Activated T-cell treated with anti-CD3 and anti-CD28 coated beads for 48 hours (primary cell): ENCODE data around the gene PTPN14.

Experiments
- DNase-seq: peaks from one replicate; pipeline ENCODE4 v3.0.0-alpha.2; 2020; ENCODE audit warnings: low read depth

Gene PTPN14

DNA sequence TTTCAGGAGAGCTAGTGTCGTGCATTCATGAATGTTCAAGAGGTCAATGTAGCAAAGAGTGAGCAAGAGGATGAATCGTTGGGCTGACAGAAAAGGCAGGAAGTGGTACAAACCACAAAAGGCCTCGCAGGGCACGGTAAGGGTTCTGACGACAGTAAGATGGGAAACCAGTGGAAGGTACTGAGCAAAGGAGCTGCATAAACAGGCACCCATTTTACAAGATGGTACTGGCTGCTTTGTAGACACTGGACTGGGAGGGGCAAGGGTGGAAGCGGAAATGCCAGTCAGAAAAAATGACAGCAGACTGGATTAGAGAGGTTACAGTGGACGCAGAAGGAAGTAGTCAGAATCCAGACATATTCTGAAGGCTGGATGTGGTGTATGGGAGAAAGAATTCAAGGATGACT, 123.5 kb downstream of the PTPN14 start:
- DNase-seq: peak; percentile 41

DNA sequence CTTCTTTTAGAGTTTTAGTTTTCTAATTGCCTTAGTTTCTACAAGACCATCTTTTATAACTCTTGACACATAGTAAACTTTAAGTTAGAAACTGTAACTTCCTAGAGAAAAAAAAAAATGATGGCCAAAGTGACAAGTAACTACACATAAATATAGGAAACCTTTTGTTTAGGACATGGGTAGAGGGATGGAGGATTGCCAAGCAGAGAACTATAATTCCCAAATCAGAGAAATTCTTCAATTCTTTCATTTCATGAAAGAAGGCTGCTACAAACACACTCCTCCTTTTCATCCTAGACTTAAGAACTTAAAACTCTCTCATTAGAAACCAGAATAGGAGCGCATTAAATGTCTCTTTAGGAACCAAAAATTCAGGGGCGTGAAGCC, 125.0 kb downstream of the PTPN14 start:
- no peak for DNase-seq

DNA sequence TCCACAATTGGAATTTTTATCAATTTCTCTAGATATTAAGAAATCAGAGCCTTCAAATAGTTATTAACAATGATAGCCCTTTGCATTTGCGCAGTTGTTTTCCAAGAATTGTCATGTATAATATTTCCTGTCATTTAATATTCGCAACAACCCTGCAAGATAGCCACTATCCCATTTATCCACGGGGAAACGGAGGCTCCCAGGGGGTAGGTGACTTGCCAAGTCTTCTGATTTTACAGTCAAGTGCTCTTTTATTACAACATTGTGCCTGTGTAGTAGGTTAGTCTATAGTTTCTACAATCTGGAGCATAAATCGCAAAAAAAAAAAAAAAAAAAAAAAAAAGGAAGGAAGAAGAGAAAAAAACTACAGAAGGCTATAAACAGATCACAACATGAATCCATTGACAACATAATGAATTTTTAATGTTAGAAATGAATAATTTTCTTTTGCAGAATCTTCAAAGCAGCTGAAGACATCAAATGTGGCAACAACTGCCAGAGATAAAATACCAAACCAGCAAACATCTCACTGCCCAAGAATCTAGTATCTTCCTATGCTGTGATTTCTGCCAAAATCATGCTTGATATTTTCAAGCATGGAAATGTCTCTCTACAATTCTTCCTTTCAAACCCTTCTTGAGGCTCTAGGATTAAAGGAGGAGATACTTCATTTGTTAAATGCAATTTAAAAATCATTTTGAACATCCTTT, 125.5 kb downstream of the PTPN14 start:
- no peak for DNase-seq

DNA sequence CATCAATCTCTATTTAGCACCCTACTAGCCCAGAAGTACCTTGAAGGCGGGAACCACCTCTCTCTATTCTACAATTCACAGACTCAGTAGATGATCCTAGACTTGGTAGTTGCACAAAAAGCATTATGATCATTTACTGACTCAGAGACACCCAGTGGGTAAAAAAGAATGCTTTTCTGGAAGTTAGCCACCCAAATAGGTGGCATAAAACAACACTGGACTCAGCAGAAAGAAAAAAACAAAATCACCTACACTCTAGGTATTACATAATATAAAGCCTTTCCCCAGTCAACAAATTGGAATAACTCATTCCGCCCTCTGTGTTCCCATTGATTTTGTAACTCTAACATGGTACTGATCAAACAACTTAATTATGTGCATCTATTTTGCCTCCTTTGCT, 126.3 kb downstream of the PTPN14 start:
- no peak for DNase-seq

DNA sequence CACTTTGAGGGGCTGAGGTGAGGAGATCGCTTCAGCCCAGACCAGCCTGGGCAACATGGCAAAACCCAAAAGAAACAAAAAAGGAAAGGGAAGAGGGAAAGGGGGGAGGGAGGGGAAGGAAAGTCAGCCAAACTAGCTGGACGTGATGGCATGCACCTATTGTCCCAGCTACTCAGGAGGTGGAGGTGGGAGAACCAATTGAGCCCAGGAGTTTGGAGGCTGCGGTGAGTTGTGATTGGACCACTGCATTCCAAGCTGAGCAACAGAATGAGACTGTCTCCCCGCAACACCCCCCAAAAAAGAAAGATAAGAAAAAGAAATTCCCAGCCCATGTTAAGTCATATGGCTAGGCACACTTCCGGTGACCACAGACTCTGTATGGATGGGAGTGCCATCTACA, 128.4 kb downstream of the PTPN14 start:
- DNase-seq: no peak

DNA sequence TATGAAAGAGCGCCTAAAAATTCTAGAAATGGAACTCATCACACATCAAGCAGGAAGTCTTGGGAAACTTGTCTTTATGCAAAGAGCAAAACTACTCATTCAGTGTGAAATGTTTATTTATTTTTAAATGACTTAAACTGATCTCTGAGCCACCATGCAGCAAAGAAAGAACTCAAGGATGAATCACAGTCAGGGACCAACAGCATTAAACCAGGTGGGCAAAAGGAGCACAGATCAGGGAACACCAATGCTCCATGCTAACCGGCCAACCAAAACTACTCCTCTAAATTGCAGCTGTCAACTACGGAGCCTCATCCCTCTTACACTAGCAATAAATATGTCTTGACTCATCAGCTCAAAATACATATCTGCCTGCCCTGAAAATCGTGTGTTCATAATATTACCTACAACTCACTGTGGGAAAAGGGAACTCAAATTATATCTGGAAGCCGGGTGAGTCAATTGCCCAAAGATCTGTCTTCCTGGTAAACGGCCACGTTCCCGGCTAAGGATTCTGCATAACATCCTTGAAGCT, 129.2 kb downstream of the PTPN14 start:
- DNase-seq: no peak

DNA sequence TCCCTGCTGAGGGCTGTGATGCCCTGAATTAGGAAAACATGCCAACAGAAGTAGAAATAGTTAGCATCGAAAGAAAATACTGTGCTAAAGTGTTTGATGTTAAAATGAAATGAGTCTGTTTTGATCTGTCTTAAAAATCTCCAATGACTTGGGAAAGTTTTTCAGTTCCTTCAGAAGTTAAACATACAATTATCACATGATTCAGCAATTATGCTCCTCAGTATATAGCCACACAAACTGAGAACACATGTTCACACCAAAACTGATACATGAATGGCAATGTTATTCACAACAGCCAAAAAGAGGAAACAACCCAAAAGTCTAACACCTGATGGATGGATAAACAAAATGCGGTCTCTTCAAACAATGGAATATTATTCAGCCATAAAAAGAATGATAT, 130.6 kb downstream of the PTPN14 start:
- no peak for DNase-seq

DNA sequence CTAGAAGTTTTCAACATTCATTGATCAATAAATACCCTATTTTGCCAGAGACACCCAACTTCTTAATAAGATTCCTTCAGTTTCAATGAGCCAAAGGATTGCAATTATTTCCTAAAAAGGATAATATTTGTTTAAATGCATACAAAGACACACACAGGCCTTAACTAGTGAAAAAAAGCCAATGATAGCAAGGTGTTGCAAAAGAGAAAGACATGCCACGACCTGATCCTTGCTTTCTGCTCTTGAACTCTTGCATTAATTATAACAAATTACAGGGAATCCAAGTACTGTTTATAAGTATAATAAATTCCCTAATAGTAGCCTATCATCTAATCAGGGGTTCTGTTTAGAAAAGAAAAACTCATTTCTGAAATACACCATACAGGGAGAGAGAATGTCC, 131.1 kb downstream of the PTPN14 start:
- DNase-seq: no peak

DNA sequence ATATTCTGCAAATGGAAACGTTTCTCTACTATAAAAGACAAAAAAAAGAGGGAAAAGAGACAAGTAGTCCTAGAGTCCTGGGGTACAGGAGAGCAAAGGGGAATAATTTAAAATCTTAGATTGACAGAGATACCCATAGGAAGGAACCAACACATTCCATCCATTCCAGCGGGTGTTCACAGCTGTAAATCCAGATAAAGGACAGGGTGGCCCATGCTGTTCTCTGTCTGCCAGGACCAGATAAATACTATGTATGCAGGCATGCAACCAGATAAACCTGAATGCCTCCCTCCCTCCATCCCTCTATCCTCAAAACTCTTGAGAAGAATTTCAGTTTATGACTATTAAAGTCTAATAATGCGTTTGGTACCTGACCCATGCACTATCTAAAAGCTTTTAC, 131.8 kb downstream of the PTPN14 start:
- DNase-seq: no peak

DNA sequence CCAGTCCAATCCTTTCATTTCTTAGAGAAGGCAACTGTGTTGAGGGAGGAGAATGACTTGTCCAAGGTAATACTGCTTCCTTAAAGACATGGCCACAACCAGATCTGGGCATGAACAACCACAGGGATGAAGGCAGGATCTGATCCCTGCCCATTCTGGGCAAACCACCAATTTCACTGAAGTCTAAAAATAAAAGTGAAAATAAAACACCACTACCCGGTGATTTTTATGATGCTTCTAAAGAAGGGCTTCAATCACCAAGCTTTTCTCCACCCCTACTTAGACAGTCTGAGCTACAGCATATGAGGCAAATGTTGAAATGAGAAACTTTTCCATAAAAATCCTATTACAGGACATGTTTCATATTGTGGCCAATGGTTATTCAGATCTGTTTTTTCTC, 133.0 kb downstream of the PTPN14 start:
- no peak for DNase-seq

DNA sequence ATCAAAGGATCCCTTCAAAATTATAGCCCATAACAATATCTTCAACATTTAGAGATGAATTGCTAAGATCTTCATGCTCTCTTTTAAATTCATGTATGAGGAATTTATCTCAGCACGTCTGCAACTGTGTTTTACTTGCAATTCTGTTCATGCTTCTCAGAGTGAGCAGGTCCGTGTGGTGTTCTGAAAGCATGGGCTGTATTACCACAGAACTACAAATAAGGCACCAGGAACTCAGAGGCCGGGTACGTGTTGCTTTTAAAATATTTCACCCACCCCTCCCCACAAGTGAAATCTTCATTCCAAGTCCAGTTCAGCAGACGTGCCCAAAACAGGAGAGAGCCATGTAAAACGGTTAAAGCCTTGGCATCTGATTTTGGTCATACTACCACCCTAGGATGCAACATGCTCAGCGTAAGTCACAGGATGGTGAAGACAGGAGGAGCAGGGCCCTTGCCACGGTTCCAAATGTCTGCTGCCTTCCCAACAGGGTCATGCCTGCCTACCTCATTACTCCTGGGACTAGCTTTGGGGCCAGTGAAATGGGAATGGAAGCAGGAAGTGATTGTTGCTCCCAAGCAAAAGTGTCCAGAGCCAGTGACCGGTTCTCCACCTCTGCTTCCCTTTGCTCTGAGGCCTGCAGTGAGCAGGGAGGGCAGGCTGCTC, 133.7 kb downstream of the PTPN14 start:
- DNase-seq: no peak

DNA sequence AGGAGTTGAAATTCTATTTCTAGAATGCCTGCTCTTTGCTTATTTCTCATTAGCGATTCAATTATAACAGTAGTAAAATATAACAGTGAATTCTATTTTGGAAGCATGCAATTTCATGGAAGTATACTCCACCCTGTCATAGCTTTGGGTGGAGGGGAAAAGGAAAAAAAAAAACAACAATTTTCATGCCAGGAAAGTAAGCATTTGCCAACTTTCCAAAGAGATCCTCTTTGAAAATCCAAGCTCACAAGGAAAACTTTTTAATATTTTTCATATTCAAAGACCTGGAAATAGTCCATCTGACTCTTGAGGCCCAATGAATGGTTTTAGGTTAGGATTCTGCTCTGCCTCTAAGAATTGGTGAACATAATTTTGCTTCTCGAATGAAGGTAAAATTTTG, 134.5 kb downstream of the PTPN14 start:
- no peak for DNase-seq

DNA sequence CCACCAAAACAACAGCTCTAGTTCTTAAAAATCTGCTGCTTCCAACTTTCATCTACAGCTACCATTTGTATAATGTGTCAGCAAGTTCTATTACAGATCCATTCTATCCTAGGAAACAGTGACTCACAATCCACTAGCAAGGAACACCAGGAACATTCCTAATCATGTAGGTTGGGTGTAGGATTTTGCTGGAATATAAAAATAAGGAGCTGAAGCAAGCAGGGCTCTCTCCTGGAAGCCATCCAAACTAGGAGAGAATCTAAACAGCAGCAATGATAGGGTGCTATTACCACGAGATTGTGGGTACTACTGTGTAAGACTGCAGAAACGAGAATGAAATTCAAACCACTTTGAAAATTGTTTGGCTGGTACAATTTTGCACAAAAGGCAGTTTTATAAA, 135.0 kb downstream of the PTPN14 start:
- DNase-seq: no peak

DNA sequence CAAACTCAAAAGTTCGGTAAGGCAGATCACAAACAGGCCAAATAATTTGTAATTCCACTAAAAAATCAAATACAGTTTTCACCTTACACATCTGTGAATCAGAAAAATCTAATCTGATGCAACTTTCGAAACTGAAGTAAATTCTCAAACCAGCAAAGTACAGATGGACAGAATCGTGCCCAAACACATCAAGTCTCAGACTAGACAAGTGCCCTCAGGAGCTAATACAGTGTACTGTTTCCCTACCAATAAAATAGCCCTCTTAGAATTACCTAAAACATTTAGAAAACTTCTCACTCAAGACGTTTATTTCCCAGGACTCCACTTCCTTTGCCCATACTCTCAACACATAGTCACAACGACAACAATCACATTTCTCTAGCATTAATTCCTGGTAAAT, 136.3 kb downstream of the PTPN14 start:
- no peak for DNase-seq

DNA sequence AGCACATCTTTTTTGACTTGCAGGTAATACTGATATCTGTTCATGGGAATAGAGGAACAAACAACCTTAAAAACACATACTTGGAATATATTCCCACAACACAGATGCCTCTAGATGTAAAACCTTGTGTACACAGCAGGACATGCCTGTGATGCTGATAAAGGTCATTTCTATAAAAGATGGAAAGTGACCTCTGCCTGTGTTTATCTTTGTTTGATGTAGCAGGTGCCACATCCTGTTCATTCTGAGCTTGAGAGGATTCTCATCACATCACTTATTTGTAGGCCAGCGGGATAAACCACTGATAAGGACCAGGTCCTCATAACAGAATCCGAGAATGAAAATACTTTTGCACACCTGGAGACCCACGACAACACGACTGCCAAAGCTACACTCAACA, 136.7 kb downstream of the PTPN14 start:
- DNase-seq: no peak

DNA sequence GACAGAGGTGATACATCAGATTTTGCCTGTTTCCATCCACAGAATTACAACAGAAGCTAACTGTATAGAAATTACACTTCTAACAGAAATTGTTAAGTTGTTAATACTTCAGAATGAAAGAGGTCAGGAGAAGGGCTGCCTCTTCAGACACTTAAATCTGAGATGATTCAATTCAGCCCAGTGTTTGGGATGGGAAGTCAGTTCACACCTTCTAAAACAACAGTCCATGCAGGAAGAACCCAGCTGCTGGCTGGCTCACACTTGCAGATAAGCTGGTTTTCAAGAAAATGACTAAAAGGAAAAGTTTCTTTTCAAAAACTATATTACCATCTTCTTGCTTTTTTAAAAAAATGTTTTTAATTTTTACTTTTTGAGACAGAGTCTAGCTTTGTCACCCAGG, 138.1 kb downstream of the PTPN14 start:
- DNase-seq: no peak

DNA sequence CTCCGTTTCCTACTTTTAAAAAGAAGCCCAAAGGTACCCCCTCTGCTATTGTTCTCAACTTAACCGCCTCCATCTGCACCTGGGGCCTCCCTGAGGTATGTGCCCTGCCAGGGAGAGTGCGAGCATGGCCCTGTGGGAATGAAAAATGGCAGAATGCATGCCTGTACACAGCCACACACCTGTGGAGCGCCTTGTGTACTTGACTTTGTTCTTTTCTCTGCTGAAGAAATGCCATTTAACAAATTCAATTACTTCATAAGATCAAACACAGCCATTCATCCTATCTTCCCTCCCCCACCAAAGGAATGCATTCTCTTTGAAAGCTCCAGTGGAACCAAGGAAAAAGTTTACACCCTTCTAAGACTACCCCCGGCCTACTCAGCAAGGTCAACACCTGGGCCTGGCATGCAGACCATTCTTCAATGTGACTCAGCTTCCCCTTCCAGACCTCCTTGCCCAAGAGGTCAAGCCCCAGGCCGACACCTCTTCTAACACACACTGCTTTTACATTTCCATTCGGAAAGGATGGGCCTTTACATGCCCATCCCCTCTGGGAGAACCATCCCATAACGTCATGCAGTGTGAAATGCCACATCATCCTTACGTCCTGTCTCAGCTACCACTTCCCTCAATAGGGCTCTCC, 146.7 kb downstream of the PTPN14 start:
- no peak for DNase-seq

DNA sequence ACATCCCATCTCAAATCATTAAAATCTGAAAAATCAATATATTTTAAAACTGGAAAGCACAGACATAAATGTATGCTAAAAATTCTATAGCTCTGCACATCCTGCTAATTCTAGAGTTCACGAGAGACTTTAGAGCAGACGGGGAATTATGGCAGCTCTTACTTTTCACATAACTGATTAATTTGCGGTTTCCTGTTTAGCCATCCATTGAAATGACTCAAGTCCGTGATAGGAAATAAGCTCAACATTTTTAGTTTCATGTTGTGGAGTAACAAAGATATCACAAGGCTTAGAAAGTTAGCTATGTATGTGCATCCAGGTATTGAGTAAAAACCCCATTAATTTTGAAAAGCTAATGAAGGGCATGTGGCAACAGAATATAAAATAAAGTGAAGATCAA, 147.2 kb downstream of the PTPN14 start:
- no peak for DNase-seq

DNA sequence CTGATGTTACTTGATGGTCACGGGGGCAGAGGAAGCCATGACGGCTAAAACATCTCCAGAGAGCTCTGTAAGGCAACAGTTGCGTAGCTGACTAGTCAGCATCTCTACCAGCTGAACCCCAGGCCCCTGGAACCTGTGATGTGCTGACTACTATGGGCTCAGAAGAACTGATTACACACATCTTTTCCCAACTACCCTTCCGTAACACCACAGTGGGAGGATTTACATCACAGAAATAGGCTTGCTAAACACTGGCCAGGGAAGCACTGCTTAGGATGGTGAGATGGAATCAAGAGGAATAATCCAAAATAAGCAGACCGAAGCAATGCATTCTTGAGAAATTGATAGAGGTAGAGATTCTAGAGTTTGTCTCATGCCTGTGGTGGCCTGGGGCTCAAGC, 148.0 kb downstream of the PTPN14 start:
- DNase-seq: no peak

DNA sequence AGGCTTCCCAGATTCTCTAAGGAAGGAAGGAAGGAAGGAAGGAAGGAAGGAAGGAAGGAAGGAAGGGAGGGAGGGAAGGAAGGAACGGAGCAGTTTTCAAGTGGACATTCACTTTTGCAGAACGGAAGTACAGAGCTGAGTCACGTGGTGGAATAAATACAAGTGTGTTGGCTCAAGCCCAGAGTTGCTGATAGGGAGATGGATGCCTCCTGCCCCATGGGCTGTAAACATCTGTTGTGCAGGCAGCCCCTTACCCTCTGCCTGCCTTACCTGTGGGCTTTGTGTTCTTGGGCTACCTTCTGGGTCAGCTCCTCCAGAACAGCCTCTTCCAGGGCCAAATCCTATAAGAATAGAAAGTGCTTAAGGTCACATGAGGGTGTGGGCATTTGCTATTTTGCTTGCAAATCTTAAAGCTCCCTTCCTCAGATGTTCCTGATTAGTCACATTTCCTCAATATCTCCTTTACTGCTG, 148.8 kb downstream of the PTPN14 start:
- no peak for DNase-seq

DNA sequence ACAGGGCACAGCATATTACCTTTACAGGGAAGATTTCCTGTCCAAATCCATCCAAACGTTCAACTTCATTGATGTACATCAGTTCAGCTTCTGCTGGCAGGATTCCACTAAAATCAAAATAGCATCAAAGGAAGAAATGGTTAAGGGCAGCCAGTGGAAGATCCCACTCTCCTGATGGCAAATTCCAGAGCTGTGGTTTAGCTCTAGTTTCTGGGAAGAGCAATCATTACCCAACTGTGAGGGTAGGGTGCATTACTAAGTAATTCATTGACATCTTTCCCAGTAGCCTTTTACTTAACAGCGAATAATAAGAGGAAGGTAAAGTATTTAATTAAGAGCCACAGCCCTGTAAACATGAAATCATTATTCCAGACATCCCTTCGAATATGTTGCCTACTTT, 149.7 kb downstream of the PTPN14 start:
- no peak for DNase-seq

DNA sequence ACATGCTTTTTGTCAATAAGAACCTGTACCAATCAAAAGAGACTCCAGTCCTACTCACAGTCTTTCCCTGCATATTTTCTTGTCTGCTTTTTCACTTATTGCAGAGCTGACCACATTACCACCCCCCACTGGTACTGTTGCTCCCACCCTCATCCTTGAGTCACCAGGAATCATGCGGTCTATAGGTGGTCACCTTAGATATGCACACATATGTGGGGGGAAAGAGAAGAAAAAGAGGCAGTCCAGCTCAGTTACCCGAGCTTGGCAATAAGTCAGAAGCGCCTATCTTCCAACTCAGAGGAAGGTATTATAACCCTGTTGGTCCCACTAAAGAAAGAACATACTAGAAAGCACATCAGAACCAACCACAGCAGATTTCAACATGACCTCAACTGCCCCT, 151.3 kb downstream of the PTPN14 start:
- no peak for DNase-seq

DNA sequence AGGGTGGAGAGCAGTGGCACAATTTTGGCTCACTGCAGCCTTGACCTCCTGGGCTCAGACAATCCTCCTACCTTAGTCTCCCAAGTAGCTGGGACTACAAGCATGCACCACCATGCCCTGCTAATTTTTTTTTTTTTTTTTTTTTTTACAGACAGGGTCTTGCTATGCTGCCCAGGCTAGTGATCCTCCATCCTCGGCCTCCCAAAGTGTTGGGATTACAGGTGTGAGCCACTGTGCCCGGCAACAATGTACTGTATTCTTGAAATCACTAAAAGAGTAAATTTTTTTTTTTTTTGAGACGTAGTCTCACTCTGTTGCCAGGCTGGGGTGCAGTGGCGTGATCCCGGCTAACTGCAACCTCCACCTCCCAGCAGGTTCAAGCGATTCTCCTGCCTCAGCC, 152.9 kb downstream of the PTPN14 start:
- no peak for DNase-seq
